Mesodermal cell (in vitro differentiated cells): ENCODE results near the gene CRK.
"Not testable (repeated sequence)": the region's sequence is repeated elsewhere in the genome, so short reads cannot be mapped to it uniquely, and the experiment has no call there.

Experiments
- H3K27ac ChIP-seq: 2 replicates; pipeline ENCODE4 v1.7.0; 2013; ENCODE audit warnings: mild to moderate bottlenecking, low read depth, low read length, moderate library complexity; ENCODE audit not compliant: severe bottlenecking
- H3K36me3 ChIP-seq: 2 replicates; pipeline ENCODE4 v1.7.1; 2013; ENCODE audit warnings: mild to moderate bottlenecking, low read length, moderate library complexity; ENCODE audit not compliant: control insufficient read depth, insufficient read depth
- H3K4me1 ChIP-seq: one replicate; pipeline ENCODE4 v1.7.1; 2013; ENCODE audit warnings: mild to moderate bottlenecking, low read length; ENCODE audit not compliant: insufficient read depth, control insufficient read depth, poor library complexity, severe bottlenecking
- H3K4me3 ChIP-seq: 2 replicates; pipeline ENCODE4 v1.7.0; 2013; ENCODE audit warnings: low read length, control low read depth, mild to moderate bottlenecking; ENCODE audit not compliant: insufficient read depth, poor library complexity, severe bottlenecking; ENCODE audit errors: extremely low read depth
- H3K9me3 ChIP-seq: 2 replicates; pipeline ENCODE4 v1.7.1; 2013; ENCODE audit warnings: mild to moderate bottlenecking, low read length, moderate library complexity; ENCODE audit not compliant: control insufficient read depth
- whole genome bisulfite sequencing, 2 experiments: methylation state at CpG; one replicate each; pipeline ENCODE4 v1.1.5; 2013; ENCODE audit warnings: missing lambda C conversion rate in 2 of 2; ENCODE audit not compliant: insufficient coverage in 2 of 2; 5-methylcytosine and 5-hydroxymethylcytosine counted together

The CRK gene

GRCh38 chr17:1421470-1421869 is 34.6 kb downstream of the CRK start:
- H3K4me3 ChIP-seq, result no peak overlapping the region
- H3K36me3 ChIP-seq, result peaks cover 55% of the 10 kb centered on the region
- no peak overlapping the region for H3K27ac ChIP-seq
- H3K9me3 ChIP-seq, result no peaks in the 10 kb centered on the region
- 95 to 98% methylated on average over 8 to 9 of the region's 11 CpGs for WGBS, 2 experiments
- peaks cover 14% of the 10 kb centered on the region for H3K4me1 ChIP-seq

GRCh38 chr17:1420981-1421380 is 35.1 kb downstream of the CRK start:
- Histone ChIP-seq H3K27ac (no peak overlapping the region), H3K36me3 (peaks cover 50% of the 10 kb centered on the region), H3K4me1 (peaks cover 14% of the 10 kb centered on the region), H3K9me3 (no peaks in the 10 kb centered on the region), H3K4me3 (no peak overlapping the region)
- no CpG with 5 or more reads among the region's 2 CpGs for WGBS, 2 experiments

- WGBS, 2 experiments, result 88 to 95% methylated on average over 4 to 5 of the region's 11 CpGs
- Histone ChIP-seq H3K9me3 (no peaks in the 10 kb centered on the region), H3K4me1 (peaks cover 14% of the 10 kb centered on the region), H3K4me3 (no peak overlapping the region), H3K27ac (no peak overlapping the region), H3K36me3 (peaks cover 42% of the 10 kb centered on the region)
Observed at GRCh38 chr17:1420163-1420562, 35.9 kb downstream of the CRK start.

GRCh38 chr17:1418476-1418875 is 37.6 kb downstream of the CRK start:
- peaks cover 27% of the 10 kb centered on the region for H3K36me3 ChIP-seq
- 88 to 99% methylated on average over 10 of the region's 10 CpGs for WGBS, 2 experiments
- not testable (repeated sequence) for H3K4me1 ChIP-seq, H3K9me3 ChIP-seq, H3K27ac ChIP-seq, H3K4me3 ChIP-seq

GRCh38 chr17:1416414-1416813 is 39.6 kb downstream of the CRK start:
- no peak overlapping the region for H3K4me3 ChIP-seq
- WGBS, 2 experiments, result 90% methylated on average over 2 of the region's 5 CpGs; no CpG with 5 or more reads in 1 of the 2 experiments
- no peaks in the 10 kb centered on the region for H3K9me3 ChIP-seq
- H3K4me1 ChIP-seq, result no peaks in the 10 kb centered on the region
- no peak overlapping the region for H3K27ac ChIP-seq
- peaks cover 6% of the 10 kb centered on the region for H3K36me3 ChIP-seq

- Histone ChIP-seq H3K9me3 (no peaks in the 10 kb centered on the region), H3K4me1 (no peaks in the 10 kb centered on the region), H3K27ac (no peak overlapping the region), H3K36me3 (no peaks in the 10 kb centered on the region), H3K4me3 (no peak overlapping the region)
- 86 to 94% methylated on average over 9 to 10 of the region's 10 CpGs for WGBS, 2 experiments
Observed at GRCh38 chr17:1414634-1415033, 41.4 kb downstream of the CRK start.

- Histone ChIP-seq H3K4me1 (no peaks in the 10 kb centered on the region), H3K36me3 (no peaks in the 10 kb centered on the region), H3K9me3 (no peaks in the 10 kb centered on the region), H3K27ac (no peak overlapping the region), H3K4me3 (no peak overlapping the region)
- WGBS, 2 experiments, result 85 to 87% methylated on average over 9 of the region's 9 CpGs
Observed at GRCh38 chr17:1414001-1414574, 41.9 kb downstream of the CRK start.

- no peak overlapping the region for H3K4me3 ChIP-seq
- no peaks in the 10 kb centered on the region for H3K36me3 ChIP-seq
- 90 to 95% methylated on average over 4 of the region's 6 CpGs for WGBS, 2 experiments
- H3K27ac ChIP-seq, result no peak overlapping the region
- H3K4me1 ChIP-seq, result no peaks in the 10 kb centered on the region
- H3K9me3 ChIP-seq, result no peaks in the 10 kb centered on the region
Observed at GRCh38 chr17:1413281-1413791, 42.7 kb downstream of the CRK start.

- H3K27ac ChIP-seq, result no peak overlapping the region
- WGBS, 2 experiments, result 91 to 92% methylated on average over 25 of the region's 27 CpGs
- no peaks in the 10 kb centered on the region for H3K4me1 ChIP-seq
Observed at GRCh38 chr17:1412185-1413110, 43.6 kb downstream of the CRK start.

GRCh38 chr17:1402262-1402586 is 53.8 kb downstream of the CRK start:
- no CpG with 5 or more reads among the region's 4 CpGs for WGBS, 2 experiments
- Histone ChIP-seq H3K27ac (no peak overlapping the region), H3K9me3 (no peaks in the 10 kb centered on the region), H3K4me3 (no peak overlapping the region), H3K4me1 (peaks cover 3% of the 10 kb centered on the region), H3K36me3 (peaks cover 14% of the 10 kb centered on the region)

More at GRCh38 chr17:1412185-1413110, 43.6 kb downstream of the CRK start:
- H3K4me3 ChIP-seq, result no peak overlapping the region
- no peaks in the 10 kb centered on the region for H3K36me3 ChIP-seq
- no peaks in the 10 kb centered on the region for H3K9me3 ChIP-seq
